Measurements from ENCODE around the gene SULT1A1. TPM values are rescaled to one million over a fixed set of nuclear protein-coding genes. Genes with fewer than 3 reads are reported as not detected.

Gene SULT1A1
- total and polyA plus RNA-seq, 2 of the 8 experiments (the other 6 are each of a cell fraction or from before 2014, with no cell fraction given), result 2.1 to 4.0 TPM

GRCh38 chr16:28607116-28607623 lies 2.7 kb downstream of the SULT1A1 start (continued):
- TF ChIP-seq, protein P1, sequence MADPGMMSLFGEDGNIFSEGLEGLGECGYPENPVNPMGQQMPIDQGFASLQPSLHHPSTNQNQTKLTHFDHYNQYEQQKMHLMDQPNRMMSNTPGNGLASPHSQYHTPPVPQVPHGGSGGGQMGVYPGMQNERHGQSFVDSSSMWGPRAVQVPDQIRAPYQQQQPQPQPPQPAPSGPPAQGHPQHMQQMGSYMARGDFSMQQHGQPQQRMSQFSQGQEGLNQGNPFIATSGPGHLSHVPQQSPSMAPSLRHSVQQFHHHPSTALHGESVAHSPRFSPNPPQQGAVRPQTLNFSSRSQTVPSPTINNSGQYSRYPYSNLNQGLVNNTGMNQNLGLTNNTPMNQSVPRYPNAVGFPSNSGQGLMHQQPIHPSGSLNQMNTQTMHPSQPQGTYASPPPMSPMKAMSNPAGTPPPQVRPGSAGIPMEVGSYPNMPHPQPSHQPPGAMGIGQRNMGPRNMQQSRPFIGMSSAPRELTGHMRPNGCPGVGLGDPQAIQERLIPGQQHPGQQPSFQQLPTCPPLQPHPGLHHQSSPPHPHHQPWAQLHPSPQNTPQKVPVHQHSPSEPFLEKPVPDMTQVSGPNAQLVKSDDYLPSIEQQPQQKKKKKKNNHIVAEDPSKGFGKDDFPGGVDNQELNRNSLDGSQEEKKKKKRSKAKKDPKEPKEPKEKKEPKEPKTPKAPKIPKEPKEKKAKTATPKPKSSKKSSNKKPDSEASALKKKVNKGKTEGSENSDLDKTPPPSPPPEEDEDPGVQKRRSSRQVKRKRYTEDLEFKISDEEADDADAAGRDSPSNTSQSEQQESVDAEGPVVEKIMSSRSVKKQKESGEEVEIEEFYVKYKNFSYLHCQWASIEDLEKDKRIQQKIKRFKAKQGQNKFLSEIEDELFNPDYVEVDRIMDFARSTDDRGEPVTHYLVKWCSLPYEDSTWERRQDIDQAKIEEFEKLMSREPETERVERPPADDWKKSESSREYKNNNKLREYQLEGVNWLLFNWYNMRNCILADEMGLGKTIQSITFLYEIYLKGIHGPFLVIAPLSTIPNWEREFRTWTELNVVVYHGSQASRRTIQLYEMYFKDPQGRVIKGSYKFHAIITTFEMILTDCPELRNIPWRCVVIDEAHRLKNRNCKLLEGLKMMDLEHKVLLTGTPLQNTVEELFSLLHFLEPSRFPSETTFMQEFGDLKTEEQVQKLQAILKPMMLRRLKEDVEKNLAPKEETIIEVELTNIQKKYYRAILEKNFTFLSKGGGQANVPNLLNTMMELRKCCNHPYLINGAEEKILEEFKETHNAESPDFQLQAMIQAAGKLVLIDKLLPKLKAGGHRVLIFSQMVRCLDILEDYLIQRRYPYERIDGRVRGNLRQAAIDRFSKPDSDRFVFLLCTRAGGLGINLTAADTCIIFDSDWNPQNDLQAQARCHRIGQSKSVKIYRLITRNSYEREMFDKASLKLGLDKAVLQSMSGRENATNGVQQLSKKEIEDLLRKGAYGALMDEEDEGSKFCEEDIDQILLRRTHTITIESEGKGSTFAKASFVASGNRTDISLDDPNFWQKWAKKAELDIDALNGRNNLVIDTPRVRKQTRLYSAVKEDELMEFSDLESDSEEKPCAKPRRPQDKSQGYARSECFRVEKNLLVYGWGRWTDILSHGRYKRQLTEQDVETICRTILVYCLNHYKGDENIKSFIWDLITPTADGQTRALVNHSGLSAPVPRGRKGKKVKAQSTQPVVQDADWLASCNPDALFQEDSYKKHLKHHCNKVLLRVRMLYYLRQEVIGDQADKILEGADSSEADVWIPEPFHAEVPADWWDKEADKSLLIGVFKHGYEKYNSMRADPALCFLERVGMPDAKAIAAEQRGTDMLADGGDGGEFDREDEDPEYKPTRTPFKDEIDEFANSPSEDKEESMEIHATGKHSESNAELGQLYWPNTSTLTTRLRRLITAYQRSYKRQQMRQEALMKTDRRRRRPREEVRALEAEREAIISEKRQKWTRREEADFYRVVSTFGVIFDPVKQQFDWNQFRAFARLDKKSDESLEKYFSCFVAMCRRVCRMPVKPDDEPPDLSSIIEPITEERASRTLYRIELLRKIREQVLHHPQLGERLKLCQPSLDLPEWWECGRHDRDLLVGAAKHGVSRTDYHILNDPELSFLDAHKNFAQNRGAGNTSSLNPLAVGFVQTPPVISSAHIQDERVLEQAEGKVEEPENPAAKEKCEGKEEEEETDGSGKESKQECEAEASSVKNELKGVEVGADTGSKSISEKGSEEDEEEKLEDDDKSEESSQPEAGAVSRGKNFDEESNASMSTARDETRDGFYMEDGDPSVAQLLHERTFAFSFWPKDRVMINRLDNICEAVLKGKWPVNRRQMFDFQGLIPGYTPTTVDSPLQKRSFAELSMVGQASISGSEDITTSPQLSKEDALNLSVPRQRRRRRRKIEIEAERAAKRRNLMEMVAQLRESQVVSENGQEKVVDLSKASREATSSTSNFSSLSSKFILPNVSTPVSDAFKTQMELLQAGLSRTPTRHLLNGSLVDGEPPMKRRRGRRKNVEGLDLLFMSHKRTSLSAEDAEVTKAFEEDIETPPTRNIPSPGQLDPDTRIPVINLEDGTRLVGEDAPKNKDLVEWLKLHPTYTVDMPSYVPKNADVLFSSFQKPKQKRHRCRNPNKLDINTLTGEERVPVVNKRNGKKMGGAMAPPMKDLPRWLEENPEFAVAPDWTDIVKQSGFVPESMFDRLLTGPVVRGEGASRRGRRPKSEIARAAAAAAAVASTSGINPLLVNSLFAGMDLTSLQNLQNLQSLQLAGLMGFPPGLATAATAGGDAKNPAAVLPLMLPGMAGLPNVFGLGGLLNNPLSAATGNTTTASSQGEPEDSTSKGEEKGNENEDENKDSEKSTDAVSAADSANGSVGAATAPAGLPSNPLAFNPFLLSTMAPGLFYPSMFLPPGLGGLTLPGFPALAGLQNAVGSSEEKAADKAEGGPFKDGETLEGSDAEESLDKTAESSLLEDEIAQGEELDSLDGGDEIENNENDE (IDR thresholded peaks at IDR 0.05; ENCODE audit: insufficient replicate concordance, low read length), result no peak
- no peak for TF ChIP-seq TEAD4 (IDR thresholded peaks at IDR 0.05; ENCODE audit: low read depth, low read length)
- TF ChIP-seq POLR2AphosphoS5 (IDR thresholded peaks at IDR 0.05; ENCODE audit: low read depth, low read length), result no peak

Measured in H1 (cell line).